ENCODE measurements around the gene CACTIN.
"Not testable (repeated sequence)": the region's sequence is repeated elsewhere in the genome, so short reads cannot be mapped to it uniquely, and the experiment has no call there.

The CACTIN gene

GRCh38 chr19:3572132-3572854 lies 54.3 kb downstream of the CACTIN start:
- peak; percentile 97 to 98 for DNase-seq (ENCODE audit: low read depth in 2 of 2, low spot score in 1 of 2)

GRCh38 chr19:3570606-3571011 lies 56.0 kb downstream of the CACTIN start:
- DNase-seq (ENCODE audit: low read depth in 2 of 2, low spot score in 1 of 2), result no peak

- not testable (repeated sequence) for DNase-seq (ENCODE audit: low read depth in 2 of 2, low spot score in 1 of 2)
Measured at GRCh38 chr19:3570042-3570441, 56.5 kb downstream of the CACTIN start.

- DNase-seq (ENCODE audit: low read depth in 2 of 2, low spot score in 1 of 2), result no peak
Measured at GRCh38 chr19:3565139-3565538, 61.5 kb downstream of the CACTIN start.

GRCh38 chr19:3563709-3564524 lies 62.7 kb downstream of the CACTIN start:
- no peak for DNase-seq (ENCODE audit: low read depth in 2 of 2, low spot score in 1 of 2)

Data from stimulated activated CD8-positive, alpha-beta memory T cell treated with anti-CD3 and anti-CD28 coated beads, Interleukin-4, amount 100 ng/mL, for 1 hour (primary cell).